ENCODE results near the gene TSSK2.

GRCh38 chr22:19164425-19164824, 33.3 kb downstream of the TSSK2 start:
- TF ChIP-seq EZH2 (IDR thresholded peaks at IDR 0.05), result no peak
- TF ChIP-seq POLR2AphosphoS5 (IDR thresholded peaks at IDR 0.05; ENCODE audit: borderline replicate concordance, low read depth, low read length), result no peak
